HepG2 (cell line): Measurements from ENCODE around the gene IL17RB. TPM values are rescaled to one million over a fixed set of nuclear protein-coding genes. Genes with fewer than 3 reads are reported as not detected.

Experiments
- FLYWCH1 ChIP-seq: sonication (generic); formaldehyde crosslinking; IDR thresholded peaks from 2 replicates; pipeline ENCODE4 v1.8.1; 2023; ENCODE audit warnings: mild to moderate bottlenecking, missing genetic modification reagents
- JUN ChIP-seq: sonication (generic); formaldehyde crosslinking; IDR thresholded peaks from 2 replicates; pipeline ENCODE4 v1.4.0; 2020; ENCODE audit warnings: mild to moderate bottlenecking, missing genetic modification reagents
- PLRG1 ChIP-seq: fragments of 450-650 bp; conservative IDR thresholded peaks from 2 replicates; pipeline ENCODE4 v1.6.1; 2016
- ZIK1 ChIP-seq: sonication (generic); formaldehyde crosslinking; IDR thresholded peaks from 2 replicates; pipeline ENCODE4 v1.5.0; 2020; ENCODE audit warnings: mild to moderate bottlenecking, low read depth, missing genetic modification reagents, borderline replicate concordance
- ZNF605 ChIP-seq: sonication (generic); formaldehyde crosslinking; IDR thresholded peaks from 2 replicates; pipeline ENCODE4 v1.8.0; 2022; ENCODE audit warnings: mild to moderate bottlenecking, missing genetic modification reagents
- polyA plus RNA-seq, 8 experiments: library from polyadenylated mRNA; depleted of rRNA in 3 of 8; stranded (reverse) in 7 of 8; unstranded in 1 of 8; fragments of >200 nt; fragmentation: Illumina TruSeq in 4 of 8; extraction: Trizol in 4 of 8; gene quantifications; 2 replicates each; pipeline versions ENCODE4 v1.2.1 to v1.2.3, GENCODE V29; 2011 to 2016; ENCODE audit warnings: low read depth in 4 of 8, missing spikeins in 1 of 8, mixed read lengths in 1 of 8; ENCODE audit not compliant: insufficient read depth in 1 of 8
- total RNA-seq, 5 experiments: library from RNA; depleted of rRNA; stranded (reverse); fragments of >200 nt; fragmentation: Illumina TruSeq; extraction: Trizol; gene quantifications; 2 replicates each; pipeline ENCODE4 v1.2.3, GENCODE V29; 2016; ENCODE audit warnings: low read depth in 1 of 5
- TF ChIP-seq, protein P1 (sequence below): sonication (generic); formaldehyde crosslinking; IDR thresholded peaks from 2 replicates; pipeline ENCODE4 v1.8.0; 2022; ENCODE audit warnings: mild to moderate bottlenecking, missing genetic modification reagents; ENCODE audit not compliant: insufficient replicate concordance
- TF ChIP-seq, protein P2 (sequence below): sonication (generic); formaldehyde crosslinking; IDR thresholded peaks from 2 replicates; pipeline ENCODE4 v1.8.1; 2023; ENCODE audit warnings: mild to moderate bottlenecking, inconsistent platforms, moderate library complexity, missing genetic modification reagents, borderline replicate concordance
- TF ChIP-seq, protein P3 (sequence below): IDR thresholded peaks from 2 replicates; pipeline ENCODE4 v1.6.1; 2012; ENCODE audit warnings: low read depth, low read length, improper control_type of control experiment
- TF ChIP-seq, protein P4 (sequence below): sonication (generic); formaldehyde crosslinking; IDR thresholded peaks from 2 replicates; pipeline ENCODE4 v1.5.1; 2020; ENCODE audit warnings: mild to moderate bottlenecking, missing genetic modification reagents, moderate library complexity
- TF ChIP-seq, protein P5 (sequence below): sonication (generic); formaldehyde crosslinking; conservative IDR thresholded peaks from 2 replicates; pipeline ENCODE4 v1.5.0; 2020; ENCODE audit warnings: missing genetic modification reagents
- TF ChIP-seq, protein P6 (sequence below): sonication (generic); formaldehyde crosslinking; IDR thresholded peaks from 2 replicates; pipeline ENCODE4 v1.9.0; 2021; ENCODE audit warnings: missing genetic modification reagents, mild to moderate bottlenecking, borderline replicate concordance
- TF ChIP-seq, protein P7 (sequence below): IDR thresholded peaks from 2 replicates; pipeline ENCODE4 v1.6.1; 2012; ENCODE audit warnings: low read length, improper control_type of control experiment

IL17RB gene
- total and polyA plus RNA-seq, 2 of the 13 experiments (the other 11 are each of a cell fraction or from before 2014, with no cell fraction given) = 130 to 190 TPM

DNA sequence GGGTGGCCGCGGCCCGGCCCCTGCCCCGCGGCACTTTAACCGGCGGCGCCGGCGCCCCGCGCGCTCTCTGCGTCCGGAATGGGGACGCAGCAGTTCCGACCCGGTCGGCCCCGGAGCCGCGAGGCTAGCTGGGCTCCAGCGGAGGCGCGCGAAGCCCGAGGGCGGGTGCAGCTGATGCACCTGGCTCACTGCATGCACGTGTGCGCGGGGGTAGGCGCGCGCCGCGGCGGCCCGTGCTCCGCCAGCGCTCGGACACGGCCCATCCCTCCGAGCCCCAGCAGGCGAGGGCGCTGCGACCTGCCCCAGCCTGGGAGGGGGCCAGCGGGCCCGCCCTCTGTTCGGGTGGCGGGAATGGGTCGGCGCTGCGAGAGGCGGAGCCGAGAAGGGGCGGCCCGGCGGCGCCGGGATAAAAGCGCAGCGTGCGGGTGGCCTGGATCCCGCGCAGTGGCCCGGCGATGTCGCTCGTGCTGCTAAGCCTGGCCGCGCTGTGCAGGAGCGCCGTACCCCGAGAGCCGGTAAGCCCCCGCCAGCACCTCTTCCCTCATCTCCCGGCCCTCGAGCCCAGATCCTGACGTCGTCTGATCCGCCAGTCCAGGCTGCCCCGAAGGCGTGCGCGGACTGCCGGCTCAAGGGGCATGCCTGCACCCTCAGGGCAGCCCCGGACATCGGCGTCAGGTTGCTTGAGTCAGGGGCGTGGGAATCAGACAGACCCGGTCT is at the start of gene IL17RB, which contains the start of gene CHDH (continued):
- TF ChIP-seq, protein P1, sequence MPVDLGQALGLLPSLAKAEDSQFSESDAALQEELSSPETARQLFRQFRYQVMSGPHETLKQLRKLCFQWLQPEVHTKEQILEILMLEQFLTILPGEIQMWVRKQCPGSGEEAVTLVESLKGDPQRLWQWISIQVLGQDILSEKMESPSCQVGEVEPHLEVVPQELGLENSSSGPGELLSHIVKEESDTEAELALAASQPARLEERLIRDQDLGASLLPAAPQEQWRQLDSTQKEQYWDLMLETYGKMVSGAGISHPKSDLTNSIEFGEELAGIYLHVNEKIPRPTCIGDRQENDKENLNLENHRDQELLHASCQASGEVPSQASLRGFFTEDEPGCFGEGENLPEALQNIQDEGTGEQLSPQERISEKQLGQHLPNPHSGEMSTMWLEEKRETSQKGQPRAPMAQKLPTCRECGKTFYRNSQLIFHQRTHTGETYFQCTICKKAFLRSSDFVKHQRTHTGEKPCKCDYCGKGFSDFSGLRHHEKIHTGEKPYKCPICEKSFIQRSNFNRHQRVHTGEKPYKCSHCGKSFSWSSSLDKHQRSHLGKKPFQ (CRISPR knock-in tag) = peak; percentile 85
- TF ChIP-seq, protein P2, sequence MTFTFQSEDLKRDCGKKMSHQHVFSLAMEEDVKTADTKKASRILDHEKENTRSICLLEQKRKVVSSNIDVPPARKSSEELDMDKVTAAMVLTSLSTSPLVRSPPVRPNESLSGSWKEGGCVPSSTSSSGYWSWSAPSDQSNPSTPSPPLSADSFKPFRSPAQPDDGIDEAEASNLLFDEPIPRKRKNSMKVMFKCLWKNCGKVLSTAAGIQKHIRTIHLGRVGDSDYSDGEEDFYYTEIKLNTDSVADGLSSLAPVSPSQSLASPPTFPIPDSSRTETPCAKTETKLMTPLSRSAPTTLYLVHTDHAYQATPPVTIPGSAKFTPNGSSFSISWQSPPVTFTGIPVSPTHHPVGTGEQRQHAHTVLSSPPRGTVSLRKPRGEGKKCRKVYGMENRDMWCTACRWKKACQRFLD (CRISPR knock-in tag) = no peak; the same call in 1 of the 2 replicates
- TF ChIP-seq ZNF605 (CRISPR knock-in tag) = peak; percentile 89
- TF ChIP-seq, protein P3, sequence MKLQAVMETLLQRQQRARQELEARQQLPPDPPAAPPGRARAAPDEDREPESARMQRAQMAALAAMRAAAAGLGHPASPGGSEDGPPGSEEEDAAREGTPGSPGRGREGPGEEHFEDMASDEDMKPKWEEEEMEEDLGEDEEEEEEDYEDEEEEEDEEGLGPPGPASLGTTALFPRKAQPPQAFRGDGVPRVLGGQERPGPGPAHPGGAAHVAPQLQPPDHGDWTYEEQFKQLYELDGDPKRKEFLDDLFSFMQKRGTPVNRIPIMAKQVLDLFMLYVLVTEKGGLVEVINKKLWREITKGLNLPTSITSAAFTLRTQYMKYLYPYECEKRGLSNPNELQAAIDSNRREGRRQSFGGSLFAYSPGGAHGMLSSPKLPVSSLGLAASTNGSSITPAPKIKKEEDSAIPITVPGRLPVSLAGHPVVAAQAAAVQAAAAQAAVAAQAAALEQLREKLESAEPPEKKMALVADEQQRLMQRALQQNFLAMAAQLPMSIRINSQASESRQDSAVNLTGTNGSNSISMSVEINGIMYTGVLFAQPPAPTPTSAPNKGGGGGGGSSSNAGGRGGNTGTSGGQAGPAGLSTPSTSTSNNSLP = no peak
- TF ChIP-seq PLRG1 = no peak
- TF ChIP-seq, protein P4, sequence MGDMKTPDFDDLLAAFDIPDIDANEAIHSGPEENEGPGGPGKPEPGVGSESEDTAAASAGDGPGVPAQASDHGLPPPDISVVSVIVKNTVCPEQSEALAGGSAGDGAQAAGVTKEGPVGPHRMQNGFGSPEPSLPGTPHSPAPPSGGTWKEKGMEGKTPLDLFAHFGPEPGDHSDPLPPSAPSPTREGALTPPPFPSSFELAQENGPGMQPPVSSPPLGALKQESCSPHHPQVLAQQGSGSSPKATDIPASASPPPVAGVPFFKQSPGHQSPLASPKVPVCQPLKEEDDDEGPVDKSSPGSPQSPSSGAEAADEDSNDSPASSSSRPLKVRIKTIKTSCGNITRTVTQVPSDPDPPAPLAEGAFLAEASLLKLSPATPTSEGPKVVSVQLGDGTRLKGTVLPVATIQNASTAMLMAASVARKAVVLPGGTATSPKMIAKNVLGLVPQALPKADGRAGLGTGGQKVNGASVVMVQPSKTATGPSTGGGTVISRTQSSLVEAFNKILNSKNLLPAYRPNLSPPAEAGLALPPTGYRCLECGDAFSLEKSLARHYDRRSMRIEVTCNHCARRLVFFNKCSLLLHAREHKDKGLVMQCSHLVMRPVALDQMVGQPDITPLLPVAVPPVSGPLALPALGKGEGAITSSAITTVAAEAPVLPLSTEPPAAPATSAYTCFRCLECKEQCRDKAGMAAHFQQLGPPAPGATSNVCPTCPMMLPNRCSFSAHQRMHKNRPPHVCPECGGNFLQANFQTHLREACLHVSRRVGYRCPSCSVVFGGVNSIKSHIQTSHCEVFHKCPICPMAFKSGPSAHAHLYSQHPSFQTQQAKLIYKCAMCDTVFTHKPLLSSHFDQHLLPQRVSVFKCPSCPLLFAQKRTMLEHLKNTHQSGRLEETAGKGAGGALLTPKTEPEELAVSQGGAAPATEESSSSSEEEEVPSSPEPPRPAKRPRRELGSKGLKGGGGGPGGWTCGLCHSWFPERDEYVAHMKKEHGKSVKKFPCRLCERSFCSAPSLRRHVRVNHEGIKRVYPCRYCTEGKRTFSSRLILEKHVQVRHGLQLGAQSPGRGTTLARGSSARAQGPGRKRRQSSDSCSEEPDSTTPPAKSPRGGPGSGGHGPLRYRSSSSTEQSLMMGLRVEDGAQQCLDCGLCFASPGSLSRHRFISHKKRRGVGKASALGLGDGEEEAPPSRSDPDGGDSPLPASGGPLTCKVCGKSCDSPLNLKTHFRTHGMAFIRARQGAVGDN (CRISPR knock-in tag) = peak; percentile 94
- TF ChIP-seq FLYWCH1 (CRISPR knock-in tag) = no peak
- TF ChIP-seq ZIK1 = peak; percentile 75
- TF ChIP-seq, protein P5, sequence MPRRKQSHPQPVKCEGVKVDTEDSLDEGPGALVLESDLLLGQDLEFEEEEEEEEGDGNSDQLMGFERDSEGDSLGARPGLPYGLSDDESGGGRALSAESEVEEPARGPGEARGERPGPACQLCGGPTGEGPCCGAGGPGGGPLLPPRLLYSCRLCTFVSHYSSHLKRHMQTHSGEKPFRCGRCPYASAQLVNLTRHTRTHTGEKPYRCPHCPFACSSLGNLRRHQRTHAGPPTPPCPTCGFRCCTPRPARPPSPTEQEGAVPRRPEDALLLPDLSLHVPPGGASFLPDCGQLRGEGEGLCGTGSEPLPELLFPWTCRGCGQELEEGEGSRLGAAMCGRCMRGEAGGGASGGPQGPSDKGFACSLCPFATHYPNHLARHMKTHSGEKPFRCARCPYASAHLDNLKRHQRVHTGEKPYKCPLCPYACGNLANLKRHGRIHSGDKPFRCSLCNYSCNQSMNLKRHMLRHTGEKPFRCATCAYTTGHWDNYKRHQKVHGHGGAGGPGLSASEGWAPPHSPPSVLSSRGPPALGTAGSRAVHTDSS = no peak
- TF ChIP-seq, protein P6, sequence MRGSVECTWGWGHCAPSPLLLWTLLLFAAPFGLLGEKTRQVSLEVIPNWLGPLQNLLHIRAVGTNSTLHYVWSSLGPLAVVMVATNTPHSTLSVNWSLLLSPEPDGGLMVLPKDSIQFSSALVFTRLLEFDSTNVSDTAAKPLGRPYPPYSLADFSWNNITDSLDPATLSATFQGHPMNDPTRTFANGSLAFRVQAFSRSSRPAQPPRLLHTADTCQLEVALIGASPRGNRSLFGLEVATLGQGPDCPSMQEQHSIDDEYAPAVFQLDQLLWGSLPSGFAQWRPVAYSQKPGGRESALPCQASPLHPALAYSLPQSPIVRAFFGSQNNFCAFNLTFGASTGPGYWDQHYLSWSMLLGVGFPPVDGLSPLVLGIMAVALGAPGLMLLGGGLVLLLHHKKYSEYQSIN (CRISPR knock-in tag) = no peak
- TF ChIP-seq, protein P7, sequence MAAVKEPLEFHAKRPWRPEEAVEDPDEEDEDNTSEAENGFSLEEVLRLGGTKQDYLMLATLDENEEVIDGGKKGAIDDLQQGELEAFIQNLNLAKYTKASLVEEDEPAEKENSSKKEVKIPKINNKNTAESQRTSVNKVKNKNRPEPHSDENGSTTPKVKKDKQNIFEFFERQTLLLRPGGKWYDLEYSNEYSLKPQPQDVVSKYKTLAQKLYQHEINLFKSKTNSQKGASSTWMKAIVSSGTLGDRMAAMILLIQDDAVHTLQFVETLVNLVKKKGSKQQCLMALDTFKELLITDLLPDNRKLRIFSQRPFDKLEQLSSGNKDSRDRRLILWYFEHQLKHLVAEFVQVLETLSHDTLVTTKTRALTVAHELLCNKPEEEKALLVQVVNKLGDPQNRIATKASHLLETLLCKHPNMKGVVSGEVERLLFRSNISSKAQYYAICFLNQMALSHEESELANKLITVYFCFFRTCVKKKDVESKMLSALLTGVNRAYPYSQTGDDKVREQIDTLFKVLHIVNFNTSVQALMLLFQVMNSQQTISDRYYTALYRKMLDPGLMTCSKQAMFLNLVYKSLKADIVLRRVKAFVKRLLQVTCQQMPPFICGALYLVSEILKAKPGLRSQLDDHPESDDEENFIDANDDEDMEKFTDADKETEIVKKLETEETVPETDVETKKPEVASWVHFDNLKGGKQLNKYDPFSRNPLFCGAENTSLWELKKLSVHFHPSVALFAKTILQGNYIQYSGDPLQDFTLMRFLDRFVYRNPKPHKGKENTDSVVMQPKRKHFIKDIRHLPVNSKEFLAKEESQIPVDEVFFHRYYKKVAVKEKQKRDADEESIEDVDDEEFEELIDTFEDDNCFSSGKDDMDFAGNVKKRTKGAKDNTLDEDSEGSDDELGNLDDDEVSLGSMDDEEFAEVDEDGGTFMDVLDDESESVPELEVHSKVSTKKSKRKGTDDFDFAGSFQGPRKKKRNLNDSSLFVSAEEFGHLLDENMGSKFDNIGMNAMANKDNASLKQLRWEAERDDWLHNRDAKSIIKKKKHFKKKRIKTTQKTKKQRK = no peak
- TF ChIP-seq JUN (CRISPR knock-in tag) = peak; percentile 60; the same call in 1 of the 2 replicates
